ENCODE data around the gene TMEM244. TPM values are rescaled to one million over a fixed set of nuclear protein-coding genes. Genes with fewer than 3 reads are reported as not detected.
A peak's percentile ranks its signal among the peaks of the same experiment; 100 is the strongest.
"Not testable (repeated sequence)": the region's sequence is repeated elsewhere in the genome, so short reads cannot be mapped to it uniquely, and the experiment has no call there.

Gene TMEM244
- total RNA-seq, 1 donor from 2014 or later, result not detected

DNA sequence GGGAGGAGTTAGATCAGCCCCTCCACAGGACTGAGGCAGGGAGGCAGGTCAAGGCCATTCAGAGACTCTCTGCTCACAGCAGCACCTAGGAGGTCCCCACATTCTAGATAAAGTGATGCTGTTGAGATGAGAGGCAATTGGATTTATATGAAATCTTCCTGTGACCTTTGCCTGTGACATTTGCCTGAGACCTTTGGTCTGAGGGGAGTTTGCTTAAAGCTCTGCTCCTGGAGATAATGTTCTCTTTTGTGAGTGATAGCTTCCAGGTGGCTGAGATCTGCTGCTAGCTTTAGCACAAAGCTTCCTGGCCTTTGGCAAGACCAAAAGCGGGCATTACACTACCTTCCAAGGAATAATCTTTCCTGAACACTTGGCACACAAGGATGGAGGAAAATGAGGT lies 43.3 kb downstream of the TMEM244 start:
- ATAC-seq, result peak; percentile 78

GRCh38 chr6:129817332-129817731 lies 43.8 kb downstream of the TMEM244 start:
- ATAC-seq (peak; percentile 82), DNase-seq (ENCODE audit: low spot score) (no peak)

More for the DNA sequence above, 43.3 kb downstream of the TMEM244 start:
- no peak for DNase-seq (ENCODE audit: low spot score)

DNA sequence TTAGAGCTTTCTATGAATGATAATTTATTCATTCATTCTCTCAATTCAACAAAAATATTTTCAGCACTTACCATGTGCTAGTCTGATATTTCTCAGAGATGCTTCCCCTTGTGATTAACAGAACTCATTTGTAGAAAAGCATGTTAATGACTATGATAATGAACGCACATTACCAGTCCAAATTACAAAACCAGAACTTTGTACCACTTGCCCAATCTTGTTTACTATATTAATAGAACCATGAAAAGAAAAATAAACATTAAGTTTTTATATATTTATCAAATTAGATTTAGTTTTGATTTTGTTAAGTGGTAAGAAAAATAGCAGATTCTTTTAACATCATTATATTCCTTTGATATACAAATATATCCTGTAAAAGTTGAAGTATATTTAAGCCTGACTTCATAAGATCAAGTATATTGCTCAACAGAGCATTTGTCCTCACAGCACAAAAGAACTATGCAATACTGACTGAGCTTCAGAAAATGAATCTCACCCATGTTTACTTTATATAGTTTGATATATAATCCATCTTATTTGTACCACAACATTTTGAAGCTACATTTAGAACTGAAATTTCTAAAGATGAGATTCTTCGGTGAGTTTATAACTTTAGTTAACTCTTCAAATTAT lies 48.9 kb downstream of the TMEM244 start:
- peak; percentile 72 for ATAC-seq
- DNase-seq (ENCODE audit: low spot score), result no peak

- DNase-seq (ENCODE audit: low spot score); ATAC-seq: not testable (repeated sequence)
Measured at GRCh38 chr6:129807141-129807540, 54.0 kb downstream of the TMEM244 start.

GRCh38 chr6:129802920-129803319 lies 58.2 kb downstream of the TMEM244 start:
- ATAC-seq; DNase-seq (ENCODE audit: low spot score): not testable (repeated sequence)

- ATAC-seq, result no peak
- no peak for DNase-seq (ENCODE audit: low spot score)
Measured at GRCh38 chr6:129801909-129802308, 59.2 kb downstream of the TMEM244 start.

GRCh38 chr6:129795261-129795660 lies 65.9 kb downstream of the TMEM244 start:
- peak; percentile 83 for DNase-seq (ENCODE audit: low spot score)
- peak; percentile 88 for ATAC-seq

DNA sequence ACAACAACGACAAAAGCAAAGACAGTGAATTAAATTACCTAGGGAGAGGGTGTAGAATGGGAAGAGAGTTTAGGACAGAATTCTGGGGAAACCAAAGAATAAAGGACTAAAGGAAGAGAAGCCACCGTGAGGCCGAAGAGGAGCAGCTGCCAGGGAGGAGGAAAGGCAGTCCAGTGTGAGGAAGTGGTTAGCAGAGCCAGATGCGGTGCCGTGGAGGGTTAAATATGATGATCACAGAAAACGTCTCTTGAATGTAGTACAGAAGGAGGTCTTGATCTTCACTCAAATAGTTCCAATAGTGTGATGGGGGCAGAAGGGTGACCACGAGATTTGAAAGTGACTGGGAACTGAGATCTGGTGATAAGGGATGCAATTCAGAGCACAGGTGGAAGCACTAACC lies 67.7 kb downstream of the TMEM244 start:
- no peak for DNase-seq (ENCODE audit: low spot score)
- ATAC-seq, result no peak

DNA sequence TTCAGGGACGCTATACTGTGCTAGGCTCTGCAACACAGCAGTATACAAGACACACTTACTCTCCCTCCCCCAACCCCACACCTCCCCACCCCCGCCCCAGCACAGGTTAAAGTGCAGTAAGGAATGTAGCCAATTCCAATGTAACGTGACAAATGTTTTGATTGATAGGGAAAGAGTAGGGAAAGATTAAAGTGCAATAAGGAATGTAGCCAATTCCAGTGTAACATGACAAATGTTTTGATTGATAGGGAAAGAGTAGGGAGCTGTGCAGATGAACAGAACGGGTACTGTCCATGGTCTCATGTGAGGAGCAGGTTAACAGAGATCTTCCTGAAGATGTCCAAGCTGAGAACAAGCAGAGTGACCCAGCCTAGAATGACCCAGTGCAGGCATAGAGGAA lies 69.1 kb downstream of the TMEM244 start:
- DNase-seq (ENCODE audit: low spot score) (no peak), ATAC-seq (peak; percentile 64)

- DNase-seq (ENCODE audit: low spot score) (no peak), ATAC-seq (no peak)
Measured at GRCh38 chr6:129790785-129791184, 70.3 kb downstream of the TMEM244 start.

- no peak for ATAC-seq
Measured at GRCh38 chr6:129789974-129790373, 71.1 kb downstream of the TMEM244 start.

DNA sequence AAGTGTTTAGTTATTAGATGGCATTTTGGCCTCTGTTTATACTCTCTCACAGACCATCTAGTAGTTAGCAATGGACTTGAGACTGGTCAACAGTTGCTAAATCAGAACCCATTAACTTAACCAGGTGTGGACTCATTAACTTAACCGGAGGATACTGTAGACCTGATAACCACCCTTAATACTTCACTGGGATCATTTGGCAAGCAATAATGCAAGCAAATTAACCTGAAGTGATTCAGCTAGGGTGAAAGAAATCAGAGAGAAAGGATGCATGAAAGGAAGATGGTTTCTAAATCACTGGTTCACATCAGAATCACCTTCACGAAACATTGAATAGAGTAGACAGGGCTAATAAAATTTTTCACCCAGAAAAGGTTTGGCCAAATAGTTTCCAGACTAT lies 73.3 kb downstream of the TMEM244 start:
- DNase-seq (ENCODE audit: low spot score) (no peak), ATAC-seq (no peak)

More at GRCh38 chr6:129789974-129790373, 71.1 kb downstream of the TMEM244 start:
- DNase-seq (ENCODE audit: low spot score), result no peak

- DNase-seq (ENCODE audit: low spot score) (no peak), ATAC-seq (no peak)
Measured at GRCh38 chr6:129786548-129786947, 74.6 kb downstream of the TMEM244 start.

- ATAC-seq (no peak), DNase-seq (ENCODE audit: low spot score) (no peak)
Measured at GRCh38 chr6:129785756-129786135, 75.4 kb downstream of the TMEM244 start.

- DNase-seq (ENCODE audit: low spot score), result no peak
- ATAC-seq, result no peak
Measured at GRCh38 chr6:129785047-129785755, 75.9 kb downstream of the TMEM244 start.

Other genes with a start within 250 kb of the TMEM244 start
- gene ARHGAP18, start 151.1 kb downstream of the TMEM244 start, total RNA-seq, result 4.7 TPM
- gene L3MBTL3, start 157.3 kb upstream of the TMEM244 start, total RNA-seq, result 5.5 TPM

All from left lobe of liver (tissue), 2 donors.